Subcutaneous adipose tissue (tissue), 4 donors: ENCODE results near the gene PIH1D1. TPM values are rescaled to one million over a fixed set of nuclear protein-coding genes. Genes with fewer than 3 reads are reported as not detected.

Experiments used
- CTCF ChIP-seq: fragments of 450-650 bp; IDR thresholded peaks from one replicate; pipeline ENCODE4 v1.5.1; 2016; ENCODE audit warnings: low read depth, mild to moderate bottlenecking, control low read depth, antibody characterized with exemption, moderate library complexity
- total RNA-seq, 4 donors: library from RNA; depleted of rRNA; stranded (reverse); fragments of >200 nt; gene quantifications; one replicate each; pipeline ENCODE4 v1.1.0, GENCODE V29; 2016

Gene PIH1D1
- total RNA-seq, 4 donors from 2014 or later: 53.3 to 99.7 (median 83.2) TPM

GRCh38 chr19:49448432-49448786, 3.2 kb downstream of the PIH1D1 start:
- TF ChIP-seq CTCF: no peak

GRCh38 chr19:49447485-49448431, 3.9 kb downstream of the PIH1D1 start:
- TF ChIP-seq CTCF: no peak

- TF ChIP-seq CTCF: no peak
Measured at GRCh38 chr19:49445997-49446396, 5.6 kb downstream of the PIH1D1 start.

GRCh38 chr19:49443366-49444099, 8.1 kb downstream of the PIH1D1 start:
- TF ChIP-seq CTCF: no peak

GRCh38 chr19:49442771-49443365, 8.7 kb downstream of the PIH1D1 start:
- no peak for TF ChIP-seq CTCF

- no peak for TF ChIP-seq CTCF
Measured at GRCh38 chr19:49442354-49442753, 9.3 kb downstream of the PIH1D1 start.

GRCh38 chr19:49441960-49442350, 9.7 kb downstream of the PIH1D1 start:
- no peak for TF ChIP-seq CTCF
